Prostate gland (tissue), 2 donors: ENCODE results near the gene TMEM132D. TPM values are rescaled to one million over a fixed set of nuclear protein-coding genes. Genes with fewer than 3 reads are reported as not detected.

Source experiments
- DNase-seq: peaks from one replicate; pipeline ENCODE4 v3.0.0-alpha.2; 2019; ENCODE audit warnings: low spot score
- H3K27ac ChIP-seq, 2 donors: fragments of 200-600 bp; sonication (generic); 2 replicates each; pipeline ENCODE4 v1.5.1; 2017 to 2019
- H3K27me3 ChIP-seq: fragments of 200-600 bp; sonication (generic); replicated peaks from 2 replicates; pipeline ENCODE4 v1.5.1; 2019; ENCODE audit not compliant: insufficient read depth
- H3K36me3 ChIP-seq, 2 donors: fragments of 200-600 bp; sonication (generic); 1 replicate in 1 of 2; 2 replicates in 1 of 2; pipeline versions ENCODE4 v1.5.1 to v1.8.1; 2017 to 2019
- H3K4me1 ChIP-seq: fragments of 200-600 bp; sonication (generic); replicated peaks from 2 replicates; pipeline ENCODE4 v1.5.1; 2019
- H3K4me3 ChIP-seq, 2 donors: fragments of 200-600 bp; sonication (generic); 2 replicates each; pipeline ENCODE4 v1.5.1; 2017 to 2019
- H3K9me3 ChIP-seq: fragments of 200-600 bp; sonication (generic); 2 replicates; pipeline ENCODE4 v1.5.1; 2017
- CTCF ChIP-seq, 4 experiments: fragments of 200-600 bp in 2 of 4; fragments of 450-650 bp in 2 of 4; sonication (generic) in 2 of 4; IDR thresholded peaks; 1 replicate in 3 of 4; 2 replicates in 1 of 4; pipeline ENCODE4 v1.5.1; 2016 to 2019; ENCODE audit warnings: antibody characterized with exemption in 4 of 4, mild to moderate bottlenecking in 2 of 4, moderate library complexity in 2 of 4
- POLR2A ChIP-seq: fragments of 450-650 bp; IDR thresholded peaks from one replicate; pipeline ENCODE4 v1.6.1; 2016; ENCODE audit warnings: antibody characterized with exemption, mild to moderate bottlenecking
- POLR2AphosphoS5 ChIP-seq: sonication (generic); formaldehyde crosslinking; IDR thresholded peaks from one replicate; pipeline ENCODE4 v1.6.1; 2017; ENCODE audit warnings: antibody characterized with exemption
- WGBS: methylation state at CpG from one replicate; pipeline ENCODE4 v1.1.5; 2018; 5-methylcytosine and 5-hydroxymethylcytosine counted together
- intact Hi-C: fragments of 100-400 bp; cut with DNase I; formaldehyde crosslinking; loops from one replicate; pipeline ENCODE4 v1.14.2; 2022
- total RNA-seq, 2 donors: library from RNA; depleted of rRNA; stranded (reverse); fragments of >200 nt; gene quantifications; one replicate each; pipeline ENCODE4 v1.1.0, GENCODE V29; 2016

TMEM132D gene
- total RNA-seq, 2 donors from 2014 or later: 0.57 to 1.3 TPM

GRCh38 chr12:129127771-129128170 lies 776.1 kb downstream of the TMEM132D start:
- no peaks in the 10 kb centered on the region for H3K4me1 ChIP-seq
- no peaks in the 10 kb centered on the region for H3K36me3 ChIP-seq
- H3K27ac ChIP-seq: no peak overlapping the region
- H3K27me3 ChIP-seq: no peaks in the 10 kb centered on the region
- DNase-seq: no peak
- TF ChIP-seq POLR2AphosphoS5 (no peak), CTCF (IDR thresholded peaks at IDR 0.05) (no peak), POLR2A (no peak)
- 69% methylated on average over 12 of the region's 12 CpGs for WGBS
- intact Hi-C loops: no loop called here
- H3K9me3 ChIP-seq: no peaks in the 10 kb centered on the region
- H3K4me3 ChIP-seq: no peak overlapping the region

- H3K9me3 ChIP-seq: no peaks in the 10 kb centered on the region
- H3K4me1 ChIP-seq: no peaks in the 10 kb centered on the region
- H3K36me3 ChIP-seq: no peaks in the 10 kb centered on the region
- H3K4me3 ChIP-seq: no peak overlapping the region
- H3K27ac ChIP-seq: no peak overlapping the region
- H3K27me3 ChIP-seq: no peaks in the 10 kb centered on the region
- no peak for DNase-seq
- intact Hi-C loops: no loop called here
- WGBS: 75% methylated on average over 9 of the region's 9 CpGs
- no peak for TF ChIP-seq CTCF (IDR thresholded peaks at IDR 0.05)
- no peak for TF ChIP-seq POLR2AphosphoS5
- no peak for TF ChIP-seq POLR2A
Observed at GRCh38 chr12:129127211-129127610, 776.6 kb downstream of the TMEM132D start.

- DNase-seq: no peak
- Histone ChIP-seq H3K27me3 (no peaks in the 10 kb centered on the region), H3K9me3 (no peaks in the 10 kb centered on the region), H3K36me3 (no peaks in the 10 kb centered on the region), H3K27ac (no peak overlapping the region), H3K4me3 (no peak overlapping the region), H3K4me1 (no peaks in the 10 kb centered on the region)
- TF ChIP-seq POLR2AphosphoS5 (no peak), CTCF (IDR thresholded peaks at IDR 0.05) (no peak)
- WGBS: 84% methylated on average over 1 of the region's 1 CpG
- intact Hi-C loops: no loop called here
Observed at GRCh38 chr12:129119537-129119936, 784.3 kb downstream of the TMEM132D start.

GRCh38 chr12:129115558-129115957 lies 788.3 kb downstream of the TMEM132D start:
- WGBS: 73% methylated on average over 5 of the region's 5 CpGs
- no peaks in the 10 kb centered on the region for H3K9me3 ChIP-seq
- H3K27me3 ChIP-seq: no peaks in the 10 kb centered on the region
- H3K4me1 ChIP-seq: no peaks in the 10 kb centered on the region
- no peak for DNase-seq
- H3K27ac ChIP-seq: no peak overlapping the region
- intact Hi-C loops: no loop called here
- TF ChIP-seq CTCF (IDR thresholded peaks at IDR 0.05) (no peak), POLR2A (no peak), POLR2AphosphoS5 (no peak)
- no peak overlapping the region for H3K4me3 ChIP-seq
- no peaks in the 10 kb centered on the region for H3K36me3 ChIP-seq

GRCh38 chr12:129110575-129110974 lies 793.2 kb downstream of the TMEM132D start:
- H3K27ac ChIP-seq: no peak overlapping the region
- WGBS: 95% methylated on average over 8 of the region's 8 CpGs
- TF ChIP-seq POLR2A (no peak), POLR2AphosphoS5 (no peak), CTCF (IDR thresholded peaks at IDR 0.05) (no peak)
- H3K36me3 ChIP-seq: no peaks in the 10 kb centered on the region
- H3K4me3 ChIP-seq: no peak overlapping the region
- H3K9me3 ChIP-seq: no peaks in the 10 kb centered on the region
- intact Hi-C loops: no loop called here
- H3K27me3 ChIP-seq: no peaks in the 10 kb centered on the region
- no peak for DNase-seq
- H3K4me1 ChIP-seq: no peaks in the 10 kb centered on the region
